Peyer's patch (tissue), 4 donors: ENCODE results near the gene SPIB. TPM values are rescaled to one million over a fixed set of nuclear protein-coding genes. Genes with fewer than 3 reads are reported as not detected.

ENCODE experiments used
- DNase-seq, 3 donors: peaks; one replicate each; pipeline ENCODE4 v3.0.0-alpha.2; 2017 to 2019
- H3K27ac ChIP-seq, 4 donors: fragments of 200-600 bp; sonication (generic); one replicate each; pipeline ENCODE4 v1.5.1; 2016 to 2019
- H3K27me3 ChIP-seq, 2 donors: fragments of 200-600 bp; sonication (generic); one replicate each; pipeline ENCODE4 v1.5.1; 2019
- H3K36me3 ChIP-seq, 3 donors: fragments of 200-600 bp; sonication (generic); one replicate each; pipeline ENCODE4 v1.5.1; 2016 to 2019
- H3K4me1 ChIP-seq, 4 donors: fragments of 200-600 bp; sonication (generic); one replicate each; pipeline ENCODE4 v1.5.1; 2016 to 2019
- H3K4me3 ChIP-seq, 4 donors: fragments of 200-600 bp; sonication (generic); 1 replicate in 3 of 4; 2 replicates in 1 of 4; pipeline ENCODE4 v1.5.1; 2016 to 2019; ENCODE audit warnings: mild to moderate bottlenecking in 1 of 4
- H3K9me3 ChIP-seq, 4 donors: fragments of 200-600 bp; sonication (generic); one replicate each; pipeline ENCODE4 v1.5.1; 2016 to 2019; ENCODE audit warnings: mild to moderate bottlenecking in 1 of 4
- CTCF ChIP-seq, 6 experiments: fragments of 450-650 bp in 4 of 6; fragments of 200-600 bp in 2 of 6; sonication (generic) in 1 of 6; IDR thresholded peaks; one replicate each; pipeline ENCODE4 v1.5.1; 2017 to 2019; ENCODE audit warnings: antibody characterized with exemption in 6 of 6, mild to moderate bottlenecking in 3 of 6, moderate library complexity in 1 of 6
- POLR2A ChIP-seq, 2 donors: fragments of 450-650 bp; IDR thresholded peaks; one replicate each; pipeline ENCODE4 v1.5.1; 2017; ENCODE audit warnings: antibody characterized with exemption in 2 of 2, mild to moderate bottlenecking in 2 of 2, moderate library complexity in 2 of 2
- total RNA-seq, 4 donors: library from RNA; depleted of rRNA; stranded (reverse); fragments of >200 nt; gene quantifications; one replicate each; pipeline ENCODE4 v1.1.0, GENCODE V29; 2016

The SPIB gene
- total RNA-seq, 4 donors from 2014 or later = 20.3 to 62.7 (median 24.4) TPM

GRCh38 chr19:50420808-50421207, 2.1 kb downstream of the SPIB start:
- TF ChIP-seq POLR2A (IDR thresholded peaks at IDR 0.05) = no peak
- no peak for TF ChIP-seq CTCF (IDR thresholded peaks at IDR 0.05)
- Histone ChIP-seq H3K4me1 (peaks cover 0 to 20% (median 7%) of the 10 kb centered on the region in 4 donors), H3K36me3 (no peaks in the 10 kb centered on the region), H3K27me3 (peaks cover 0 to 8% of the 10 kb centered on the region in 2 donors), H3K27ac (peak overlapping the region in 1 of 4 donors; percentile 88), H3K4me3 (peak overlapping the region in 1 of 4 donors; percentile 57), H3K9me3 (no peaks in the 10 kb centered on the region)
- no peak for DNase-seq

GRCh38 chr19:50422397-50423278, 3.9 kb downstream of the SPIB start:
- H3K27me3 ChIP-seq = peaks cover 0 to 4% of the 10 kb centered on the region in 2 donors
- TF ChIP-seq CTCF (IDR thresholded peaks at IDR 0.05) (no peak), POLR2A (IDR thresholded peaks at IDR 0.05) (no peak)

GRCh38 chr19:50423279-50424113, 4.8 kb downstream of the SPIB start:
- Histone ChIP-seq H3K27me3 (peaks cover 0 to 3% of the 10 kb centered on the region in 2 donors), H3K4me1 (peaks cover 0 to 4% (median 0%) of the 10 kb centered on the region in 4 donors), H3K27ac (no peak overlapping the region), H3K4me3 (no peak overlapping the region), H3K9me3 (no peaks in the 10 kb centered on the region), H3K36me3 (no peaks in the 10 kb centered on the region)
- TF ChIP-seq POLR2A (IDR thresholded peaks at IDR 0.05) = no peak
- no peak for TF ChIP-seq CTCF (IDR thresholded peaks at IDR 0.05)
- no peak for DNase-seq

More at GRCh38 chr19:50422397-50423278, 3.9 kb downstream of the SPIB start:
- peak overlapping the region in 1 of 4 donors; percentile 12 for H3K4me3 ChIP-seq
- H3K27ac ChIP-seq = peak overlapping the region in 1 of 4 donors; percentile 88
- peaks cover 0 to 4% (median 0%) of the 10 kb centered on the region in 4 donors for H3K4me1 ChIP-seq
- no peaks in the 10 kb centered on the region for H3K36me3 ChIP-seq
- peak in 1 of 3 donors; percentile 50 for DNase-seq
- H3K9me3 ChIP-seq = no peaks in the 10 kb centered on the region

- H3K4me3 ChIP-seq = no peak overlapping the region
- TF ChIP-seq CTCF (IDR thresholded peaks at IDR 0.05) (no peak), POLR2A (IDR thresholded peaks at IDR 0.05) (no peak)
- H3K27ac ChIP-seq = no peak overlapping the region
- H3K4me1 ChIP-seq = peaks cover 0 to 4% (median 0%) of the 10 kb centered on the region in 4 donors
- no peak for DNase-seq
- no peaks in the 10 kb centered on the region for H3K36me3 ChIP-seq
- H3K27me3 ChIP-seq = no peaks in the 10 kb centered on the region
- H3K9me3 ChIP-seq = no peaks in the 10 kb centered on the region
Observed at GRCh38 chr19:50425581-50425980, 6.8 kb downstream of the SPIB start.

- H3K4me3 ChIP-seq = peak overlapping the region in 2 of 4 donors; percentile 35 to 36
- no peaks in the 10 kb centered on the region for H3K9me3 ChIP-seq
- DNase-seq = no peak
- peaks cover 0 to 4% of the 10 kb centered on the region in 2 donors for H3K27me3 ChIP-seq
- peak overlapping the region in 2 of 4 donors; percentile 59 to 81 for H3K27ac ChIP-seq
- TF ChIP-seq CTCF (IDR thresholded peaks at IDR 0.05) = no peak
- H3K36me3 ChIP-seq = no peaks in the 10 kb centered on the region
- peaks cover 0 to 13% (median 10%) of the 10 kb centered on the region in 4 donors for H3K4me1 ChIP-seq
Observed at GRCh38 chr19:50427318-50427925, 8.7 kb downstream of the SPIB start.
